ENCODE results near the gene LITAFD. TPM values are rescaled to one million over a fixed set of nuclear protein-coding genes. Genes with fewer than 3 reads are reported as not detected.

Gene LITAFD
- total and polyA plus RNA-seq, 9 of the 15 experiments (the other 6 are each of a cell fraction or from before 2014, with no cell fraction given), result not detected

GRCh38 chr16:8867216-8867931 lies 14.8 kb upstream of the LITAFD start:
- DNase-seq (ENCODE audit: extremely low read depth in 1 of 4, low spot score in 3 of 4), result peak in 2 of 4 experiments; percentile 41 to 55
- peak; percentile 77 for FAIRE-seq
- POLR2A ChIA-PET, result interaction anchor here (0.5 to 1.5 kb wide), 5 partner anchors 14 to 66 kb away, joined by 3 to 9 read pairs (median 3); partner anchors contain the start of gene LITAFD
- H3K4me3 ChIP-seq, result peak overlapping the region; percentile 62
- intact Hi-C loops (cut with micrococcal nuclease), result no loop called here
- peaks cover 16% of the 10 kb centered on the region; the same call in 1 of the 3 replicates for H3K36me3 ChIP-seq (ENCODE audit: control insufficient read depth, insufficient read depth, low read length)
- CTCF ChIA-PET (ENCODE audit: low intra/inter-chr PET ratio), result no interaction called here
- no peaks in the 10 kb centered on the region for H3K9me3 ChIP-seq (replicated peaks; ENCODE audit: control insufficient read depth, insufficient read depth, low read depth, low read length)
- BruUV-seq (replicated peaks), result no TSS peak
- H3K9me1 ChIP-seq (ENCODE audit: control insufficient read depth, insufficient read depth, low read length), result peaks cover 13% of the 10 kb centered on the region
- peak overlapping the region; percentile 84 for H3K4me2 ChIP-seq (ENCODE audit: insufficient read depth, low read length)
- peak overlapping the region; percentile 85 for H3K27ac ChIP-seq (ENCODE audit: extremely low read depth, low read depth, low read length)
- in situ Hi-C loops (cut with MboI), result no loop called here
- no peaks in the 10 kb centered on the region for H3K27me3 ChIP-seq (ENCODE audit: control insufficient read depth in 2 of 2, insufficient read depth in 2 of 2, low read length in 2 of 2)
- no peak for ATAC-seq
- H3K9ac ChIP-seq (ENCODE audit: insufficient read depth in 1 of 2, low read depth in 2 of 2, low read length in 2 of 2), result peak overlapping the region; percentile 74 to 89
- H2AFZ ChIP-seq (ENCODE audit: low read depth, low read length), result peak overlapping the region; percentile 5
- peaks cover 59% of the 10 kb centered on the region for H3K79me2 ChIP-seq (ENCODE audit: control insufficient read depth, insufficient read depth, low read length)
- 24% methylated on average over 32 of the region's 35 CpGs for WGBS (ENCODE audit: insufficient coverage, low coverage, missing lambda C conversion rate)
- peaks cover 59 to 81% of the 10 kb centered on the region in 2 experiments for H3K4me1 ChIP-seq (replicated peaks in 1 of 2; ENCODE audit: control insufficient read depth in 2 of 2, insufficient read depth in 2 of 2, low read length in 2 of 2)
- H4K20me1 ChIP-seq (replicated peaks; ENCODE audit: control insufficient read depth, insufficient read depth, low read length), result peaks cover 45% of the 10 kb centered on the region
- TF ChIP-seq KAT7 (CRISPR knock-in tag; IDR thresholded peaks at IDR 0.05; ENCODE audit: borderline replicate concordance) (0 out of 2 replicates have a peak, but pooled peaks have one; percentile 60), LARP7 (IDR thresholded peaks at IDR 0.05) (no peak), KLF6 (CRISPR knock-in tag; IDR thresholded peaks at IDR 0.05; ENCODE audit: borderline replicate concordance) (no peak), NELFE (IDR thresholded peaks at IDR 0.05; ENCODE audit: insufficient read depth, insufficient read length) (no peak), MCM2 (IDR thresholded peaks at IDR 0.05; ENCODE audit: low read depth) (no peak), TCFL5 (CRISPR knock-in tag; conservative IDR thresholded peaks at IDR 0.05) (no peak), ZBTB7A (IDR thresholded peaks at IDR 0.05; ENCODE audit: borderline replicate concordance, control insufficient read depth, low read depth, low read length) (peak; percentile 73; the same call in 1 of the 2 replicates), RBFOX2 (IDR thresholded peaks at IDR 0.05; ENCODE audit: low read depth, low read length) (peak; percentile 72), NR3C1 (CRISPR knock-in tag; IDR thresholded peaks at IDR 0.05) (no peak), RBBP5 (IDR thresholded peaks at IDR 0.05; ENCODE audit: borderline replicate concordance, insufficient read depth, low read length, poor library complexity, severe bottlenecking) (no peak), HDAC1 (IDR thresholded peaks at IDR 0.05) (no peak), ZFX (CRISPR knock-in tag; IDR thresholded peaks at IDR 0.05) (0 out of 2 replicates have a peak, but pooled peaks have one; percentile 18), ZNF589 (CRISPR knock-in tag; IDR thresholded peaks at IDR 0.05; ENCODE audit: low read depth) (no peak), ZNF134 (CRISPR knock-in tag; conservative IDR thresholded peaks at IDR 0.05) (no peak), GABPA (tag; conservative IDR thresholded peaks at IDR 0.05; ENCODE audit: low read depth) (no peak), TBP (optimal IDR thresholded peaks at IDR 0.05; ENCODE audit: low read depth, low read length) (no peak), SLC30A9 (CRISPR knock-in tag; IDR thresholded peaks at IDR 0.05) (no peak), PHF21A (IDR thresholded peaks at IDR 0.05; ENCODE audit: borderline replicate concordance, low read depth) (no peak), POLR3A (IDR thresholded peaks at IDR 0.05; ENCODE audit: borderline replicate concordance, extremely low read depth, insufficient read depth, insufficient read length) (no peak), TAF7 (tag; IDR thresholded peaks at IDR 0.05) (no peak), JUNB (CRISPR knock-in tag; conservative IDR thresholded peaks at IDR 0.05) (no peak), CBFA2T2 (conservative IDR thresholded peaks at IDR 0.05) (no peak), NFIC (IDR thresholded peaks at IDR 0.05) (peak; percentile 79), PURB (CRISPR knock-in tag; IDR thresholded peaks at IDR 0.05; ENCODE audit: low read depth) (no peak), MAZ (CRISPR knock-in tag; conservative IDR thresholded peaks at IDR 0.05 in 1 of 2, IDR thresholded peaks at IDR 0.05 in 1 of 2) (no peak), ELF2 (CRISPR knock-in tag; IDR thresholded peaks at IDR 0.05) (no peak)
